Activated CD8-positive, alpha-beta memory T cell treated with anti-CD3 and anti-CD28 coated beads, Interleukin-2, amount 50 U/mL, for 1 hour (primary cell): Measurements from ENCODE around the gene ELMO3.

Experiments used
- DNase-seq: peaks from one replicate; pipeline ENCODE4 v3.0.0-alpha.2; 2020; ENCODE audit errors: extremely low read depth

ELMO3 gene

GRCh38 chr16:67198238-67198734 lies 645 bp upstream of the ELMO3 start:
- no peak for DNase-seq

GRCh38 chr16:67199808-67200198 lies 872 bp downstream of the ELMO3 start:
- no peak for DNase-seq

GRCh38 chr16:67200491-67200890 lies 1.6 kb downstream of the ELMO3 start:
- DNase-seq: no peak

- DNase-seq: no peak
Measured at GRCh38 chr16:67201411-67202345, 2.7 kb downstream of the ELMO3 start.

GRCh38 chr16:67202426-67202825 lies 3.5 kb downstream of the ELMO3 start:
- no peak for DNase-seq

GRCh38 chr16:67202956-67203493 lies 4.1 kb downstream of the ELMO3 start:
- no peak for DNase-seq

- no peak for DNase-seq
Measured at GRCh38 chr16:67204076-67204475, 5.1 kb downstream of the ELMO3 start.

GRCh38 chr16:67206129-67206837 lies 7.4 kb downstream of the ELMO3 start:
- no peak for DNase-seq

- no peak for DNase-seq
Measured at GRCh38 chr16:67206838-67207248, 7.9 kb downstream of the ELMO3 start.

- no peak for DNase-seq
Measured at GRCh38 chr16:67207249-67208091, 8.5 kb downstream of the ELMO3 start.

GRCh38 chr16:67208154-67208896 lies 9.4 kb downstream of the ELMO3 start:
- DNase-seq: no peak

- no peak for DNase-seq
Measured at GRCh38 chr16:67209565-67209964, 10.6 kb downstream of the ELMO3 start.

- DNase-seq: no peak
Measured at GRCh38 chr16:67210069-67210937, 11.4 kb downstream of the ELMO3 start.

GRCh38 chr16:67211674-67212073 lies 12.7 kb downstream of the ELMO3 start:
- DNase-seq: no peak

GRCh38 chr16:67212766-67213165 lies 13.8 kb downstream of the ELMO3 start:
- DNase-seq: no peak

GRCh38 chr16:67213197-67214019 lies 14.5 kb downstream of the ELMO3 start:
- DNase-seq: no peak

- no peak for DNase-seq
Measured at GRCh38 chr16:67215706-67216105, 16.8 kb downstream of the ELMO3 start.

GRCh38 chr16:67216612-67217490 lies 17.9 kb downstream of the ELMO3 start:
- DNase-seq: no peak
